Neural cell (in vitro differentiated cells): Measurements from ENCODE around the gene EMC9. TPM values are rescaled to one million over a fixed set of nuclear protein-coding genes. Genes with fewer than 3 reads are reported as not detected.

Experiments
- H2AFZ ChIP-seq: fragments of 200-600, 300-800 bp; sonication (generic), shearing (Covaris generic); 2 replicates; pipeline ENCODE4 v1.6.0; 2014; ENCODE audit warnings: low read depth, mild to moderate bottlenecking, antibody characterized with exemption, low read length, moderate library complexity
- H3F3A ChIP-seq: fragments of 200-600 bp; shearing (Covaris generic); 2 replicates; pipeline ENCODE4 v1.6.1; 2016; ENCODE audit warnings: mild to moderate bottlenecking, moderate library complexity, mixed read lengths, antibody characterized with exemption, low read length; ENCODE audit not compliant: insufficient read depth, poor library complexity, severe bottlenecking
- H3K27ac ChIP-seq: fragments of 200-600, 300-800 bp; sonication (generic), shearing (Covaris generic); 2 replicates; pipeline ENCODE4 v1.5.1; 2014; ENCODE audit warnings: mild to moderate bottlenecking, low read length, moderate library complexity
- H3K27me3 ChIP-seq: fragments of 300-800, 200-600 bp; sonication (generic), shearing (Covaris generic); 2 replicates; pipeline ENCODE4 v1.6.0; 2014; ENCODE audit warnings: mild to moderate bottlenecking, low read depth, low read length, moderate library complexity; ENCODE audit not compliant: insufficient read depth
- H3K36me3 ChIP-seq: fragments of 300-800, 200-600 bp; sonication (generic), shearing (Covaris generic); 2 replicates; pipeline ENCODE4 v1.5.1; 2014; ENCODE audit warnings: mild to moderate bottlenecking, antibody characterized with exemption, low read length, moderate library complexity; ENCODE audit not compliant: insufficient read depth
- H3K4me2 ChIP-seq: fragments of 300-800, 200-600 bp; sonication (generic), shearing (Covaris generic); 2 replicates; pipeline ENCODE4 v1.6.0; 2014; ENCODE audit warnings: mild to moderate bottlenecking, low read length
- H3K4me3 ChIP-seq: fragments of 300-800, 200-600 bp; sonication (generic), shearing (Covaris generic); 2 replicates; pipeline ENCODE4 v1.5.1; 2014; ENCODE audit warnings: mild to moderate bottlenecking, low read length, moderate library complexity
- H3K79me2 ChIP-seq: fragments of 200-600 bp; shearing (Covaris generic); replicated peaks from 2 replicates; pipeline ENCODE4 v1.6.0; 2014; ENCODE audit warnings: mild to moderate bottlenecking, low read length, moderate library complexity; ENCODE audit not compliant: insufficient read depth
- H3K9ac ChIP-seq: fragments of 300-800, 200-600 bp; sonication (generic), shearing (Covaris generic); 2 replicates; pipeline ENCODE4 v1.6.1; 2016; ENCODE audit warnings: mild to moderate bottlenecking, low read length, mixed read lengths
- H3K9me2 ChIP-seq: fragments of 200-600 bp; shearing (Covaris generic); 2 replicates; pipeline ENCODE4 v1.6.1; 2016; ENCODE audit warnings: mild to moderate bottlenecking, low read length, mixed read lengths; ENCODE audit not compliant: insufficient read depth
- H3K9me3 ChIP-seq: fragments of 200-600, 300-800 bp; sonication (generic), shearing (Covaris generic); 2 replicates; pipeline ENCODE4 v1.6.1; 2016; ENCODE audit warnings: mild to moderate bottlenecking, mixed run types, low read length, moderate library complexity, mixed read lengths
- H4K20me1 ChIP-seq: fragments of 200-600 bp; shearing (Covaris generic); 2 replicates; pipeline ENCODE4 v1.6.1; 2016; ENCODE audit warnings: mild to moderate bottlenecking, mixed run types; ENCODE audit not compliant: insufficient read depth
- CTCF ChIP-seq: fragments of 450-650 bp; IDR thresholded peaks from 2 replicates; pipeline ENCODE4 v1.5.1; 2014; ENCODE audit warnings: antibody characterized with exemption, mild to moderate bottlenecking, moderate library complexity; ENCODE audit not compliant: poor library complexity, severe bottlenecking
- EP300 ChIP-seq: fragments of 450-650 bp; conservative IDR thresholded peaks from 2 replicates; pipeline ENCODE4 v1.6.1; 2014; ENCODE audit warnings: antibody characterized with exemption, mild to moderate bottlenecking, moderate library complexity; ENCODE audit not compliant: poor library complexity, severe bottlenecking
- EZH2 ChIP-seq: fragments of 200-600, 300-800 bp; shearing (Covaris generic), sonication (generic); IDR thresholded peaks from 2 replicates; pipeline ENCODE4 v1.6.1; 2014; ENCODE audit warnings: antibody characterized with exemption, low read length, borderline replicate concordance, mild to moderate bottlenecking; ENCODE audit not compliant: insufficient read depth, poor library complexity, severe bottlenecking
- MXI1 ChIP-seq: fragments of 450-650 bp; conservative IDR thresholded peaks from 2 replicates; pipeline ENCODE4 v1.6.1; 2014; ENCODE audit warnings: antibody characterized with exemption, mild to moderate bottlenecking; ENCODE audit not compliant: poor library complexity, severe bottlenecking
- POLR2AphosphoS5 ChIP-seq: IDR thresholded peaks from 2 replicates; pipeline ENCODE4 v1.6.1; 2012
- RAD21 ChIP-seq: fragments of 450-650 bp; conservative IDR thresholded peaks from 2 replicates; pipeline ENCODE4 v1.6.1; 2014; ENCODE audit warnings: antibody characterized with exemption, mild to moderate bottlenecking, moderate library complexity
- REST ChIP-seq: IDR thresholded peaks from 2 replicates; pipeline ENCODE4 v1.6.1; 2012; ENCODE audit warnings: borderline replicate concordance
- SMC3 ChIP-seq: fragments of 450-650 bp; conservative IDR thresholded peaks from 2 replicates; pipeline ENCODE4 v1.6.1; 2014; ENCODE audit warnings: antibody characterized with exemption, mild to moderate bottlenecking, moderate library complexity; ENCODE audit not compliant: poor library complexity
- TAF1 ChIP-seq: IDR thresholded peaks from 2 replicates; pipeline ENCODE4 v1.6.1; 2012; ENCODE audit warnings: low read depth
- polyA plus RNA-seq: library from polyadenylated mRNA; depleted of rRNA; stranded (reverse); fragments of >200 nt; gene quantifications from 2 replicates; pipeline ENCODE4 v1.2.3, GENCODE V29; 2014

EMC9 gene
- polyA plus RNA-seq, 1 donor from 2014 or later, result 45.1 TPM

GRCh38 chr14:24103451-24103850 lies 37.9 kb downstream of the EMC9 start:
- H4K20me1 ChIP-seq, result no peaks in the 10 kb centered on the region
- no peaks in the 10 kb centered on the region for H3K9me3 ChIP-seq
- no peaks in the 10 kb centered on the region for H3K79me2 ChIP-seq
- H3K9ac ChIP-seq, result no peak overlapping the region
- H3K36me3 ChIP-seq, result no peaks in the 10 kb centered on the region
- H3K4me2 ChIP-seq, result no peak overlapping the region
- H2AFZ ChIP-seq, result no peak overlapping the region
- TF ChIP-seq EZH2, result no peak
- no peak for TF ChIP-seq RAD21
- no peak for TF ChIP-seq SMC3
- no peak for TF ChIP-seq TAF1
- H3K27me3 ChIP-seq, result no peaks in the 10 kb centered on the region
- H3F3A ChIP-seq, result no peaks in the 10 kb centered on the region
- H3K4me3 ChIP-seq, result no peak overlapping the region
- no peak overlapping the region for H3K27ac ChIP-seq
- H3K9me2 ChIP-seq, result no peaks in the 10 kb centered on the region

GRCh38 chr14:24102357-24103048 lies 38.9 kb downstream of the EMC9 start:
- no peaks in the 10 kb centered on the region for H3K27me3 ChIP-seq
- no peak overlapping the region for H3K9ac ChIP-seq
- TF ChIP-seq RAD21, result no peak
- TF ChIP-seq CTCF, result no peak
- TF ChIP-seq SMC3, result no peak
- no peak for TF ChIP-seq REST
- no peak for TF ChIP-seq EZH2
- TF ChIP-seq POLR2AphosphoS5, result no peak
- no peak for TF ChIP-seq EP300
- TF ChIP-seq MXI1, result no peak
- no peak for TF ChIP-seq TAF1
- no peaks in the 10 kb centered on the region for H3K9me2 ChIP-seq
- H4K20me1 ChIP-seq, result no peaks in the 10 kb centered on the region
- H2AFZ ChIP-seq, result no peak overlapping the region
- H3K36me3 ChIP-seq, result no peaks in the 10 kb centered on the region
- H3K4me2 ChIP-seq, result no peak overlapping the region
- H3K9me3 ChIP-seq, result no peaks in the 10 kb centered on the region
- no peaks in the 10 kb centered on the region for H3K79me2 ChIP-seq
- H3K27ac ChIP-seq, result no peak overlapping the region
- H3K4me3 ChIP-seq, result no peak overlapping the region
- H3F3A ChIP-seq, result no peaks in the 10 kb centered on the region
